Panc1 (cell line): ENCODE data around the gene CLDN22.

Source experiments
- CTCF ChIP-seq: fragments of 450-650 bp; IDR thresholded peaks from 2 replicates; pipeline ENCODE4 v1.5.1; 2017; ENCODE audit warnings: mild to moderate bottlenecking
- POLR2AphosphoS5 ChIP-seq: IDR thresholded peaks from 2 replicates; pipeline ENCODE4 v1.6.1; 2012; ENCODE audit warnings: mild to moderate bottlenecking, low read depth, low read length, moderate library complexity
- SIN3A ChIP-seq: IDR thresholded peaks from 2 replicates; pipeline ENCODE4 v1.6.1; 2012; ENCODE audit warnings: low read depth, mild to moderate bottlenecking, low read length, moderate library complexity, borderline replicate concordance; ENCODE audit not compliant: insufficient read depth
- TCF7L2 ChIP-seq: IDR thresholded peaks from 2 replicates; pipeline ENCODE4 v1.6.1; 2011; ENCODE audit warnings: mild to moderate bottlenecking, low read depth, low read length, inconsistent platforms

GRCh38 chr4:183314336-183314735, 5.7 kb downstream of the CLDN22 start:
- TF ChIP-seq TCF7L2 (no peak), CTCF (no peak), SIN3A (no peak), POLR2AphosphoS5 (no peak)
